Measurements from ENCODE around the gene MCMBP.

DNA sequence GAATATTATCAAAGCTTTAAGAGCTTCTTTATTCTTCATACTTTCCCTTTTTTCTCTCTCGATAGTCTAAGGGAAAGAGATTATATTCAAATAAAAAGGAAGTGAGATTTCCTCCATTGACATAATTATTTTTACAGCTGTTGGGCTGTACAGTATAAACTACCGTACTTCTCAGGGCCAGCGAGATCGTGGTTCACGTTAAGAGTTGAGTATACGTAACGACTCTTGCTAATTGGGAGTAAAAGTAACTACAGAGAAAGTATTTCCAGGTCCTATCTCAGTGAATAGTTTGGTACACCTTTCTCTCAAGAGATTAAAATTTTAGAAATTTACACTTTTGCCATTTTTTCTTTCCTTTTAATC, 89.0 kb downstream of the MCMBP start:
- TF ChIP-seq, protein P1, sequence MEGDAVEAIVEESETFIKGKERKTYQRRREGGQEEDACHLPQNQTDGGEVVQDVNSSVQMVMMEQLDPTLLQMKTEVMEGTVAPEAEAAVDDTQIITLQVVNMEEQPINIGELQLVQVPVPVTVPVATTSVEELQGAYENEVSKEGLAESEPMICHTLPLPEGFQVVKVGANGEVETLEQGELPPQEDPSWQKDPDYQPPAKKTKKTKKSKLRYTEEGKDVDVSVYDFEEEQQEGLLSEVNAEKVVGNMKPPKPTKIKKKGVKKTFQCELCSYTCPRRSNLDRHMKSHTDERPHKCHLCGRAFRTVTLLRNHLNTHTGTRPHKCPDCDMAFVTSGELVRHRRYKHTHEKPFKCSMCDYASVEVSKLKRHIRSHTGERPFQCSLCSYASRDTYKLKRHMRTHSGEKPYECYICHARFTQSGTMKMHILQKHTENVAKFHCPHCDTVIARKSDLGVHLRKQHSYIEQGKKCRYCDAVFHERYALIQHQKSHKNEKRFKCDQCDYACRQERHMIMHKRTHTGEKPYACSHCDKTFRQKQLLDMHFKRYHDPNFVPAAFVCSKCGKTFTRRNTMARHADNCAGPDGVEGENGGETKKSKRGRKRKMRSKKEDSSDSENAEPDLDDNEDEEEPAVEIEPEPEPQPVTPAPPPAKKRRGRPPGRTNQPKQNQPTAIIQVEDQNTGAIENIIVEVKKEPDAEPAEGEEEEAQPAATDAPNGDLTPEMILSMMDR (optimal IDR thresholded peaks at IDR 0.05 in 1 of 3, IDR thresholded peaks at IDR 0.05 in 1 of 3, conservative IDR thresholded peaks at IDR 0.05 in 1 of 3; ENCODE audit: extremely low read depth in 1 of 3, insufficient read depth in 2 of 3, low read length in 3 of 3): no peak
- no peak for TF ChIP-seq EZH2 (IDR thresholded peaks at IDR 0.05; ENCODE audit: low read length)
